ENCODE data around the gene FPR3.
"Not testable (repeated sequence)": the region's sequence is repeated elsewhere in the genome, so short reads cannot be mapped to it uniquely, and the experiment has no call there.

FPR3 gene

GRCh38 chr19:51802775-51803174 is 7.8 kb downstream of the FPR3 start:
- peaks cover 9% of the 10 kb centered on the region for H3K4me1 ChIP-seq (ENCODE audit: control insufficient read depth, insufficient read depth, low read length)
- no peaks in the 10 kb centered on the region for H3K36me3 ChIP-seq (ENCODE audit: control insufficient read depth, insufficient read depth, low read length)
- no peak overlapping the region for H3K27ac ChIP-seq (ENCODE audit: low read depth, low read length)
- H3K4me3 ChIP-seq (ENCODE audit: low read length): no peak overlapping the region
- H3K9ac ChIP-seq (ENCODE audit: low read length): no peak overlapping the region
- H3K27me3 ChIP-seq (ENCODE audit: control insufficient read depth, insufficient read depth, low read length): no peaks in the 10 kb centered on the region

- peaks cover 9% of the 10 kb centered on the region for H3K4me1 ChIP-seq (ENCODE audit: control insufficient read depth, insufficient read depth, low read length)
- H3K27me3 ChIP-seq (ENCODE audit: control insufficient read depth, insufficient read depth, low read length): no peaks in the 10 kb centered on the region
- H3K9ac ChIP-seq (ENCODE audit: low read length): no peak overlapping the region
- no peaks in the 10 kb centered on the region for H3K36me3 ChIP-seq (ENCODE audit: control insufficient read depth, insufficient read depth, low read length)
- H3K4me3 ChIP-seq (ENCODE audit: low read length): no peak overlapping the region
- H3K27ac ChIP-seq (ENCODE audit: low read depth, low read length): no peak overlapping the region
Measured at GRCh38 chr19:51803519-51803918, 8.6 kb downstream of the FPR3 start.

DNA sequence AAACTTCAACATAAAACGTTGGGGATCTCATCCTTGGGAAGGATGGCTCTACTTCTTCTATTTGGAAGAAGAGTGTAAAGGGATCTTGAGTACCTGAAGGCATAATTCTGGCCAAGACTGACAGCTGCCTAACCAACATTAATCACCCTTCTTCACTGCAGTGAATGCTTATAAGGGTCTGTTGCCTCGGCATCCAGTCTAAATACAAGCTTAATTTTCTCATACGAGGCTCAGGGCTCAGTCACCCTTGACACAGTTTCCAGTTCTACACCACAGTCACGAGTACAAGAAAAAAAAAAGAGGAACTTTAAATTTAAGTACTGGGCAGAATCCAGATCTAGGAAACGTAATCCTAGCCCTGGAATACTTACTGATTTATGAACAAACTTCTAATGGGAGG is 9.0 kb downstream of the FPR3 start:
- Histone ChIP-seq H3K36me3 (ENCODE audit: control insufficient read depth, insufficient read depth, low read length) (no peaks in the 10 kb centered on the region), H3K27ac (ENCODE audit: low read depth, low read length) (no peak overlapping the region), H3K4me3 (ENCODE audit: low read length) (no peak overlapping the region), H3K9ac (ENCODE audit: low read length) (no peak overlapping the region), H3K27me3 (ENCODE audit: control insufficient read depth, insufficient read depth, low read length) (no peaks in the 10 kb centered on the region), H3K4me1 (ENCODE audit: control insufficient read depth, insufficient read depth, low read length) (peaks cover 9% of the 10 kb centered on the region)

DNA sequence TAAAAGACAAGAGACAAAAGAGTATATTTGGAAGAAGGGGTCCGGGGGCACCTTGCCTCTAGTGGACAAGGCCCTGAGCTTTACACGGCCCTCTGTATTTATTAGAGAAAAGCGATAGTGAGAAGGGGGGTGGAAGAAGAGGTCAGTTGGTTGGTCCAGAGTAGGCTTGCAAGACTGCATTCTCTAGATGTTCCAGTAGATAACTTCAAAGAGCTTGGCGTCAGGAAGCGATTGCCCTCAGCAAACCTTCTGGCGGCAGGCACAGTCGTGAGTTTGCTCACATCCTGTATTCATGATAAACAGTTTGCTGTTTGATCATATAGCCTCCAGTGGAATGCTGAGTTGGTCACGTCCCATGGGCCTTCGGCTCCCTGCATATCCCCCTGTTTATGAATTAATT is 9.8 kb downstream of the FPR3 start:
- H3K36me3 ChIP-seq (ENCODE audit: control insufficient read depth, insufficient read depth, low read length); H3K9ac ChIP-seq (ENCODE audit: low read length); H3K4me1 ChIP-seq (ENCODE audit: control insufficient read depth, insufficient read depth, low read length); H3K27ac ChIP-seq (ENCODE audit: low read depth, low read length); H3K4me3 ChIP-seq (ENCODE audit: low read length); H3K27me3 ChIP-seq (ENCODE audit: control insufficient read depth, insufficient read depth, low read length): not testable (repeated sequence)

GRCh38 chr19:51805396-51805795 is 10.4 kb downstream of the FPR3 start:
- not testable (repeated sequence) for H3K27ac ChIP-seq (ENCODE audit: low read depth, low read length); H3K27me3 ChIP-seq (ENCODE audit: control insufficient read depth, insufficient read depth, low read length); H3K9ac ChIP-seq (ENCODE audit: low read length)

DNA sequence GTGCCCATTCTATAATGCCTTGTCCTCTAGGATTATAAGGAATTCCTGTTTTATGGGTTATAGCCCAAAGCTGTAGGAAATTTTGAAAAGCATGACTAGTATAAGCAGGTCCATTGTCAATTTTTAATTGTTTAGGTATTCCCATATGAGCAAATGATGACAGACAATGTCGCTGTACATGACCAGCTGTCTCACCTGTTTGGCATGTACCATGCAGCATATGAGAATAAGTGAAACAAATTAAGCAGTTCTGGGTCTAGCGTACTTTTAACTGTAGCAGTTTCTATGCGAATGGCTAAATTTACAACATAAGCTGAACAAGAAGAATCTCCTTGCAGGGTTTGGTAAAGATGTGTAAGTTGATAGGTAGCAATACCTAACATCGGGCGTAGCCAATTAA is 11.6 kb downstream of the FPR3 start:
- not testable (repeated sequence) for H3K36me3 ChIP-seq (ENCODE audit: control insufficient read depth, insufficient read depth, low read length); H3K27ac ChIP-seq (ENCODE audit: low read depth, low read length); H3K4me3 ChIP-seq (ENCODE audit: low read length)

More at GRCh38 chr19:51805396-51805795, 10.4 kb downstream of the FPR3 start:
- not testable (repeated sequence) for H3K36me3 ChIP-seq (ENCODE audit: control insufficient read depth, insufficient read depth, low read length); H3K4me3 ChIP-seq (ENCODE audit: low read length); H3K4me1 ChIP-seq (ENCODE audit: control insufficient read depth, insufficient read depth, low read length)

DNA sequence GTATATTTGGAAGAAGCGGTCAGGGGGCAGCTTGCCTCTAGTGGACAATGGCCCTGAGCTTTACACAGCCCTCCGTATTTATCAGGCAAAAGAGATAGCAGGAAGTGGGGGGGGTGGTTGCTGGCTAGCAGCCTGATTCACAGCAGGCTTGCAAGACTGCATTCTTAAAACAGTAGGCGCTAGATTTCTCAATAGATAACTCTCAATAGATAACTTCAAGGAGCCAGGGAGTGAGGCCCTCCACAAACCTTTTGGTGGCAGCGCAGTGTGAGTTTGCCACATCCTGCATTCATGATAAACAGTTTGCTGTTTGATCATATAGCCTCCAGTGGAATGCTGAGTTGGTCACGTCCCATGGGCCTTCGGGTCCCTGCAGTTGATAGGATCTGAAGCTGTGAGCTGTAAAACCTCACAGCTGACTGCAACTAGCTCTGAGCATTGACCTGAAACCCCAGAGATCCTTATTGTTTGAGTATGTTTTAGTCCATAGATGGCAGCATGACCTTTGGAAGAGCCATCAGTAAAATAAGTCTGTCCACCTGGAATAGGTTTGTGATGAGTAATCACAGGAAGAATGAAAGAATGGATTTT is 12.2 kb downstream of the FPR3 start:
- H3K36me3 ChIP-seq (ENCODE audit: control insufficient read depth, insufficient read depth, low read length): no peaks in the 10 kb centered on the region
- no peak overlapping the region for H3K9ac ChIP-seq (ENCODE audit: low read length)
- H3K27ac ChIP-seq (ENCODE audit: low read depth, low read length): no peak overlapping the region
- H3K27me3 ChIP-seq (ENCODE audit: control insufficient read depth, insufficient read depth, low read length): no peaks in the 10 kb centered on the region
- no peak overlapping the region for H3K4me3 ChIP-seq (ENCODE audit: low read length)
- H3K4me1 ChIP-seq (ENCODE audit: control insufficient read depth, insufficient read depth, low read length): no peaks in the 10 kb centered on the region

More for the DNA sequence above, 11.6 kb downstream of the FPR3 start:
- not testable (repeated sequence) for H3K27me3 ChIP-seq (ENCODE audit: control insufficient read depth, insufficient read depth, low read length); H3K4me1 ChIP-seq (ENCODE audit: control insufficient read depth, insufficient read depth, low read length); H3K9ac ChIP-seq (ENCODE audit: low read length)

GRCh38 chr19:51807925-51808324 is 13.0 kb downstream of the FPR3 start:
- Histone ChIP-seq H3K4me1 (ENCODE audit: control insufficient read depth, insufficient read depth, low read length) (no peaks in the 10 kb centered on the region), H3K4me3 (ENCODE audit: low read length) (no peak overlapping the region), H3K9ac (ENCODE audit: low read length) (no peak overlapping the region), H3K36me3 (ENCODE audit: control insufficient read depth, insufficient read depth, low read length) (no peaks in the 10 kb centered on the region), H3K27ac (ENCODE audit: low read depth, low read length) (no peak overlapping the region), H3K27me3 (ENCODE audit: control insufficient read depth, insufficient read depth, low read length) (no peaks in the 10 kb centered on the region)

DNA sequence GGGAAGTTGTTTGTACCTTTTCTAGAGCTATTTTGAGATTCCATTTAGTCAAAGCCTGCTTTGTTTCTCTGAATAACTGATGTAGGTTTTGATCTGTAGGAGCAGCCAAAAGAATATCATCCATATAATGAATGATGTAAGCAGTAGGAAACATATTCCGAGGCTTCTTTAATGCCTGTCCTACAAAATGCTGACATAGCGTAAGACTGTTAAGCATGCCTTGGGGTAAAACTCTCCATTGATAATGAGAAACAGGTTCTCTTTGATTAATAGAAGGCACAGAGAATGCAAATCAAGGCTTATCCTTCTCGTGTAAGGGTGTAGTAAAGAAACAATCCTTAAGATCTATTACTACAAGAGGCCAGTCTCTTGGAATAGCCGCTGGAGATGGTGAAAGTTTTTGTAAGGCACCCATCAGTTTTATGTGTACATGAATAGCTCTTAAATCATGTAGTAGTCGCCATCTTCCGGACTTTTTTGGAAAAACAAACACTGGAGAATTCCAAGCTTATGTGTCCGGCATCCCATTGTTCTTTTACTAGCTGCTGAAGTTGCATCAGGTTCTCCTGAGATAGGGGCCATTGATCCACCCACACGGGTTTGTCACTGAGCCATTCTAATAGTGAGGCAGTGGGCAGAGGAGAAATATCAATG is 13.5 kb downstream of the FPR3 start:
- H3K27ac ChIP-seq (ENCODE audit: low read depth, low read length): no peak overlapping the region

DNA sequence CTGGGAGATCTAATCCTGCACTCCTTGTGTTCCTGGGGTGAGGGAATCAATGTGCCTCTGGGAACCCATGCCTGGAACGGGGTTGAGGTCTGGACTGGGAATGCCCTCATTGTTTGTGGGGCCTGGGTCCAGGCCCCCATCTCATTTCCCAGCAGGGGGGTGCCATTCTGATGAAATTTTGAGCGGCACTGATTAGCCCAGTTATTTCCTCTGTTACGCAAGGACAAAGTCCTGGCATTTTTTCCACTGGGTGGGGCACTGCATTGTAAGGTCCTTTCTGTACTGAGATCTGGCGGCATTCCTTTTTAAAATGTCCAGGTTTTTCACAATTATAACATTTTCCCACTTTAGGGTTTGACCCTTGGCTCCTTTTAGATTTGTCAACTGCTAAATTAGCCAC is 14.8 kb downstream of the FPR3 start:
- Histone ChIP-seq H3K27me3 (ENCODE audit: control insufficient read depth, insufficient read depth, low read length) (no peaks in the 10 kb centered on the region), H3K27ac (ENCODE audit: low read depth, low read length) (no peak overlapping the region), H3K36me3 (ENCODE audit: control insufficient read depth, insufficient read depth, low read length) (no peaks in the 10 kb centered on the region), H3K4me3 (ENCODE audit: low read length) (no peak overlapping the region), H3K9ac (ENCODE audit: low read length) (no peak overlapping the region), H3K4me1 (ENCODE audit: control insufficient read depth, insufficient read depth, low read length) (no peaks in the 10 kb centered on the region)

More for the DNA sequence above, 13.5 kb downstream of the FPR3 start:
- no peak overlapping the region for H3K4me3 ChIP-seq (ENCODE audit: low read length)
- no peak overlapping the region for H3K9ac ChIP-seq (ENCODE audit: low read length)
- no peaks in the 10 kb centered on the region for H3K27me3 ChIP-seq (ENCODE audit: control insufficient read depth, insufficient read depth, low read length)
- no peaks in the 10 kb centered on the region for H3K4me1 ChIP-seq (ENCODE audit: control insufficient read depth, insufficient read depth, low read length)
- no peaks in the 10 kb centered on the region for H3K36me3 ChIP-seq (ENCODE audit: control insufficient read depth, insufficient read depth, low read length)

DNA sequence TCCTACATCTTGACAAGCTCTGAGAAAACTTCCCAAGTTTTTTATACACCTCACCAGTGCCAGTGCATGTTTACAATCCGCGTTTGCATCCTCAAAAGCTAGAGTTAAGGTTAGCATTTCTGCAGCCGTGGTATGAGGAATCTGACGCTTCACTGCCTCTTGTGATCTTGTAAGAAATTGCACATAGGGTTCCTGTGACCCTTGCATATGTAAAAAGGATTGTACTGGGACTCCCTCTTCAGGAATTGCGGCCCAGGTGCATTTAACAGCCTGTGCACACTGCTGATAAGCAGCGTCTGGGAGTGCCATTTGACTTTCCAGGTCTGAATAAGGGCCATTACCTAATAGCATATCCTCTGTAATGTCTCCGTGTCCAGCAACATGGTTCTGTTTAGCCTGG is 15.3 kb downstream of the FPR3 start:
- Histone ChIP-seq H3K36me3 (ENCODE audit: control insufficient read depth, insufficient read depth, low read length) (no peaks in the 10 kb centered on the region), H3K9ac (ENCODE audit: low read length) (no peak overlapping the region), H3K27me3 (ENCODE audit: control insufficient read depth, insufficient read depth, low read length) (no peaks in the 10 kb centered on the region), H3K4me1 (ENCODE audit: control insufficient read depth, insufficient read depth, low read length) (no peaks in the 10 kb centered on the region), H3K27ac (ENCODE audit: low read depth, low read length) (no peak overlapping the region), H3K4me3 (ENCODE audit: low read length) (no peak overlapping the region)

- no peak overlapping the region for H3K27ac ChIP-seq (ENCODE audit: low read depth, low read length)
Measured at GRCh38 chr19:51811344-51811743, 16.4 kb downstream of the FPR3 start.

DNA sequence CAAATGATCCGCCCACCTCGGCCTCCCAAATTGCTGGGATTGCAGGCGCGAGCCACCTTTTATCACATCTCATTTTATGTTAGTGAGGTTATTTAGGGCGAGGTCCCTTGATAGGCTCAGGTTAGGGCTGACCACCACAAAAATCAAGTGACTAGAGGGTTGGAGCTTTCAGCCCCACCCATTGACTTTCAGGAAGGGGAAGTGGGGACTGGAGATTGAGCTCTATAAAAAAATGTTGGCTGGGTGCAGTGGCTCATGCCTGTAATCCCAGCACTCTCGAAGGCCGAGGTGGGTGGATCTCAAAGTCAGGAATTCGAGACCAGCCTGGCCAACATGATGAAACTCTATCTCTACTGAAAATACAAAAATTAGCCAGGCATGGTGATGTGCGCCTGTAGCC is 20.1 kb downstream of the FPR3 start:
- H3K27me3 ChIP-seq (ENCODE audit: control insufficient read depth, insufficient read depth, low read length): no peaks in the 10 kb centered on the region
- no peak overlapping the region for H3K27ac ChIP-seq (ENCODE audit: low read depth, low read length)
- no peaks in the 10 kb centered on the region for H3K36me3 ChIP-seq (ENCODE audit: control insufficient read depth, insufficient read depth, low read length)
- H3K9ac ChIP-seq (ENCODE audit: low read length): no peak overlapping the region
- H3K4me1 ChIP-seq (ENCODE audit: control insufficient read depth, insufficient read depth, low read length): no peaks in the 10 kb centered on the region
- H3K4me3 ChIP-seq (ENCODE audit: low read length): no peak overlapping the region

More at GRCh38 chr19:51811344-51811743, 16.4 kb downstream of the FPR3 start:
- Histone ChIP-seq H3K36me3 (ENCODE audit: control insufficient read depth, insufficient read depth, low read length) (no peaks in the 10 kb centered on the region), H3K27me3 (ENCODE audit: control insufficient read depth, insufficient read depth, low read length) (no peaks in the 10 kb centered on the region), H3K9ac (ENCODE audit: low read length) (no peak overlapping the region), H3K4me1 (ENCODE audit: control insufficient read depth, insufficient read depth, low read length) (no peaks in the 10 kb centered on the region), H3K4me3 (ENCODE audit: low read length) (no peak overlapping the region)
